NCI-H524 (cell line): ENCODE measurements around the gene CA11.

ENCODE experiments used
- DNase-seq, 2 experiments: peaks; one replicate each; lab custom pipeline; 2025; lab: John Stamatoyannopoulos, UW

The CA11 gene

DNA sequence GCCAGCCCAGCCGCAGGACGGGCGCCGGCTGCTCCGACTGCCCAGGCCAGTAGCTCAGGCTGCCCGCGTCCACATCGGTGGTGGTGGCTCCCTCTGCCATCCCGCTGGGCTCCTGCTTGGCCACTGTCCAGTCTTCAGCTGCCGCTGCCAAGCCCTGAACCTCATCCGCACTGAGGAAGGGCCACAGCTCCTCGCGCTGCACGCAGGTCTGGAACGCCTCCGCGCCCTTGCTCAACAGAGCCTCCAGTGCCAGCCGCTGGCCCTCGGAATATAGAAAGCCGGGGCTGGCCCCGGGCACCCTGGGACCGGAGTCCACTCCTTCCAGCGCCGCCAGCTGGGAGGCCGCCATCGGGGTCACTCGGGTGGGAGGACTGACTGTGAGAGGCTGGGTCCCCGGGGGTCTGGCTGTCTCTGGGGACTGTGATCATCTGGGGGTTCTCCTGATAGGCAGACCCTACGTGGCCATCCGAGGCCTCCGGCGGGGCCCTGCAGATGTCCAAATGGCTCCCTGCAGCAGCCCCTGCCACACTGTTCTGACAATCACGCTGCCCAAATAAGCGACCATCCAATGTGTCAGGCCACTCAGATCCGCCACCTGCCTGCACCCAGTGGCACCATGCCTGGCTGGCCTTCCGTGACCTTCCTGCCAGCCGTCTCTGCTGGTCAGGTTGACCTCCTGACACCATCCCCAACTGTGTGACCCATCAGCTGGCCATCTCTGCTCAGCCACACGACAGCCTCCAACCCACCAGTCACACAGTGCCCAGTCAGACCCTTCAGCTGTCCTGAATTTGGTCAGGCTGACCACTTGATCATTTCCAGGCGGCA is 32.7 kb downstream of the CA11 start:
- DNase-seq = no peak

DNA sequence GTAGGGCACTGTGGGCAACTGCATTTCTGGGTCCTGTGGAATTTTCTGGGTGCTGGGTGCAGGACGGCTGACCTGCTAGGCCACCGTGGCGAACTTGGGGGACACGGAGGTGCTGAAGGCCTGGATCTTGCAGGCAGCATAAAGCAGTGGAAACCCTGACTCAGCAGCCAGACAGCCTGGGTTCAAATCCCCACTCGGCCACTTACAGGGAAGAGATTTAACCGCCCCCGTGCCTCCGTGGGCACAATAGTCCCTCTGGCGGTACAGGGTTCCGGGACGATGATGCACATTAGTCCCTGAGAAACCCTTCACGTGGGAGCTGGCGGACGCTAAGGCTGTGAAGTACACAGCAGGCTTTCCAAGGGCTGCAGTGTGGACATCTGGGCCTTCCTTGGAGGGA is 34.1 kb downstream of the CA11 start:
- DNase-seq = no peak

DNA sequence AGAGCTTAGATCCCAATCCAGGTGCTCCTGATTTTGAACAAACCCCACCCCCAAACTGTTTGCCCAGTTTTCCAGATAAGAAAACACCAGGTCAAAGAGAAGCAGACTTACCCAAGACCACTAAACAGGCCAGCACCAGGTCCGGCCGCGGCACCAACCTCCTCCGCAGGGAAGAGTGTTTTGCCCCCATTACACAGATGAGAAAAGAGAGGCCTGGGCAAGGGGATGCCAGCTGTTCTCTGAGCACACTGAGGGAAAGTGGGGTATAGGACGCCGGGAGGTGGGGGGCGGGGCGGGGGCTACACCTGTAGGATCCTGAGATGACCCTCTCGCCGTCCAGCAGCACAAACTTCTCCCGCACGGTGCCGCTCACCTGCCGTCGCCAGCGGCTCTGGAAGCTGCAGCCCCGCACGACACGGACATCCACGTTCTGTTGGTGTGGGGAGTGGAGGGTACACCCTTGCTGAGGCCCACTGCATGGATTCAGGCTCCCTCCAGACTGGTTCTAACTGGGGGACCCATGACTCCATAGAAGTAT is 36.3 kb downstream of the CA11 start:
- no peak for DNase-seq

DNA sequence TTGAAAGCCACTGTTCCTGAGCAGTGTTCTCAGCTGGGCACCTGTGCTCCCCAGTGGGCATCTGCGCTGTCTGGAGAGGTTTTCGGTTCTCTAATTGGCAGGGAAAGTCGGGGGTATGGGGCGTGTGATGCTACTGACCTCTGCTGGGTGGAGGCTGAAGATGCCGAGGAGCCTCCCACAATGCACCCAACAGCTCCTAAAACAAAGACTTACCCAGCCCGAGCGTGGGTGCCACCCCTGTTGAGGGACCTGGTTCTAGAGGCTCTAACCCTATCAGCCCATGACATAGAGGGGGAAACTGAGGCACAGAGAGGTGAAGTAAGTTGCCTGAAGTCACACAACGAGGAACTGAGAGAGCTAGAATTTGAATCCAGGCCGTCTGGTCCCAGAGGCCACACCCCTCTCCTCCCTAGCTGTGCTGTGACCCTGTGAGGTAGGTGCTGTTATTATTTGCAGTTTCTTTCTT is 37.2 kb downstream of the CA11 start:
- peak; percentile 74 to 90 for DNase-seq

DNA sequence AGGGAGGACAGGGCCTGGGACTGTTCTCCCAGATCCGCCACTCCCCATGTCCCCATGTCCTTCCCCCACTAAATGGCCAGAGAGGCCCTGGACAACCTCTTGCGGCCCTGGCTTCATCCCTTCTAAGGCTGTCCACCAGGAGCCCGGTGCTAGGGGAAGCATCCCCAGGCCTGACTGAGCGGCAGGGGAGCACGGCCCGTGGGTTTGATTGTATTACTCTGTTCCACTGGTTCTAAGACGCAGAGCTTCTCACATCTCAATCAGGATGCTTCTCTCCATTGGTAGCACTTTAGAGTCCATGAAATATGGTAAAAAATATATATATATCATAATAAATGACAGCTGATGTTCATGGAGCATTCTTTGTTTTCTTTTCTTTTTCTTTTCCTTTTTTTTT is 38.6 kb downstream of the CA11 start:
- no peak for DNase-seq

DNA sequence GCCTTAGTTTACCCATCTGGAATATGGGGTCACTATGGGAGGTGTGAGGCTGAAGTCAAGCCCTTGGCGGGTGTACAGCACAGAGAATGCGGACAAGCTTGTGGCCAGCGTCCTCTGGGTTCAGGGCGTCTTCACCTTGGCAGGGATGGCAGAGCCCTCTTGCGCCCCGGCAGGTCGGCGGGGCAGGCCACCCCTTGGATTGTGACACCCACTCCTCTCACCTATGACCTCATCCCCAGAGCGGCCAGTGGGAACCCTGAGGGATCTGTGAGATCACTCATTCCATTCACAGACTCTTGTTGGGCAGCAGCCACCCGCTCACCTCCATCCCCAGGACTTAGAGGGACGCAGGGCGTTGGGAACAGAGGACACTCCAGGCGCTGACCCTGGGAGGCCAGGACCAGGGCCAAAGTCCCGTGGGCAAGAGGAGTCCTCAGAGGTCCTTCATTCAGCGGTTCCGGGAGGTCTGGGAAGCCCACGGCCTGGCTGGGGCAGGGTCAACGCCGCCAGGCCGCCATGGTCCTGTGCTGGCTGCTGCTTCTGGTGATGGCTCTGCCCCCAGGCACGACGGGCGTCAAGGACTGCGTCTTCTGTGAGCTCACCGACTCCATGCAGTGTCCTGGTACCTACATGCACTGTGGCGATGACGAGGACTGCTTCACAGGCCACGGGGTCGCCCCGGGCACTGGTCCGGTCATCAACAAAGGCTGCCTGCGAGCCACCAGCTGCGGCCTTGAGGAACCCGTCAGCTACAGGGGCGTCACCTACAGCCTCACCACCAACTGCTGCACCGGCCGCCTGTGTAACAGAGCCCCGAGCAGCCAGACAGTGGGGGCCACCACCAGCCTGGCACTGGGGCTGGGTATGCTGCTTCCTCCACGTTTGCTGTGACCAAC is 39.3 kb downstream of the CA11 start, which contains the start of gene SPACA4:
Gene SPACA4 (plus strand): TSS at position 280 of the 896 bp plus-strand sequence. CDS start 237 bp downstream, at position 517.
- DNase-seq = no peak

DNA sequence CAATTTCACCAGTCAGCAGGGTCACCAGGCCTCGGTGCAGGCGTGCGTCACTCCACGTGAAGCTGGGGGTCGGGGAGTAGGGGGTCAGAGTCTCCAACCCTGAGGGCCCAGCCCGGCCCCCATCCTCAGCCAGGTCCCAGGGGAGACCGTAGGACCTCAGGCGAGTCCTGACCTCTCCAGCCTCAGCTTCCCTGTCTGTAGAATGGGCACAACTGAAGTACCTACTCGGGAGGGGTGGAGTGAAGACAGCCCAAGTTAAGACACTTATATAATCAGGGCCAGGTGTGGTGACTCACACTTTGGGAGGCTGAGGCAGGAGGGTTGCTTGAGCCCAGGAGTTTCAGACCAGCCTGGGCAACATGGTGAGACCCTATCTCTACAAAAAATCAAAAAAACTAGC is 42.1 kb downstream of the CA11 start:
- DNase-seq = no peak

DNA sequence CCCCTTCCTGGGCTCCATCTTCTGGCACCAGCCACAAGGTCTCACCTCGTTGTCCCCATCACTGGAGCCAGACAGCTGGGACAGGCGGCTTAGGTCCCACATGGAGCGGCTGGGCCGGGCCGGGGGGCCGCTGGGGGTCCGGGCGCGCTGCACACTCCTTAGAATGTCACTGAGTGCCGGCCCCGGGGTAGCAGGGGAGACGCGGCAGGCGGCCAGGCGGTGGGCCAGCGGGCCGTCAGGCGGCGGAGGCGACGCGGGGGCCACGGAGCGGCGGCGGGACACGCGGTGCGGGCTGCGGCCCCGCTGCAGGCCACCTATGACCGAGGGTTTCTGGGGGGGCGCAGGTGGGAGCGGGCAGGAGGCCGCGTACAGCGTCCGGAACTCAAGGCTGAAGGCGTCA is 42.5 kb downstream of the CA11 start:
- no peak for DNase-seq

DNA sequence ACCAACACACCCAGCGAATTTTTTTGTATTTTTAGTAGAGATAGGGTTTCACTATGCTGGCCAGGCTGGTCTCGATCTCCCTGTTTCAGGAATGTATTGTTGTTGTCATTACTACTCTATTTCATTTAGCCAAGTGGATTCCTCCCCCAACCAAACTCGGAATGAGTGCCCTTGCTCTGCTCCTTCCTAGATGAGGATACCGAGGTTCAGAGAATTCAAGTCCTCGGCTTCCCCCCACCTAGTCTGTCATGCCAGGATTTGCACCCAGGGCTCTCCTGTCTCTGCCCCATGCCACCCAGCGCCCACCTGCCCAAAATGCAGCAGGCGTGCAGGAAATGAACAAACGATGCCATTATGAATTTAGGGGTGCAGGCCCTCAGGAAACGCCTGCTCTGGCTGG is 43.0 kb downstream of the CA11 start:
- DNase-seq = no peak

DNA sequence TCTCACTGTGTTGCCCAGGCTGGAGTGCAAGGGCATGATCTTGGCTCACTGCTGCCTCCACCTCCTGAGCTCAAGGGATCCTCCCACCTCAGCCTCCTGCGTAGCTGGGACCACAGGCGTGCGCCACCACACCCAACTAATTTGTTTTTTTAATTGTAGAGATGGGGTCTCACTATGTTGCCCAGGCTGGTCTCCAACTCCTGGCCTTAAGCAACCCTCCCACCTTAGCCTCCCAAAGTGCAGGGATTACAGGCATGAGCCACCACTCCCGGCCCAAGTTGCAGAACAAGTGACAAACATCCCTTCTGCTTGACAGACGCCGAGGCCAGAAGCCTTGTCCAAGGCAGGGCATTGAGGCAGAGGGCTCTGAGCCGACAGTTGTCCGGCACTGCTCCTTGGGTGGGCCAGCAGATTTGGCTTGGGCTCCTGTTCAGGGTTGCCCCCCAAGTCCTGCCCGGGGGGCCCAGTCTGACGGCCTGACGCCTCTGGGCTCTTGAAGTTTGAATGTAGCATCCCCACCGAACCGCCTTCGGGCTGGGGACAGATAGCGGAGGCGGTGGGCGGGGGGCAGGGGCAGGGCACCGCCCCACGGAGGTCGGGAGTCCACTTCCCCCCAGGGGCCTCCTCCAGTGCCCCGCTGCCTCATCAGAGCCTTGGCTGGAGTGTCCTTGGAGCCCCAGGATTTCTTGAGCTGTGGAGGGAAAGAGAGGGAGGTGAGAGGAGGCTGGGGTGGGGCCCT is 45.1 kb downstream of the CA11 start:
- DNase-seq = no peak

DNA sequence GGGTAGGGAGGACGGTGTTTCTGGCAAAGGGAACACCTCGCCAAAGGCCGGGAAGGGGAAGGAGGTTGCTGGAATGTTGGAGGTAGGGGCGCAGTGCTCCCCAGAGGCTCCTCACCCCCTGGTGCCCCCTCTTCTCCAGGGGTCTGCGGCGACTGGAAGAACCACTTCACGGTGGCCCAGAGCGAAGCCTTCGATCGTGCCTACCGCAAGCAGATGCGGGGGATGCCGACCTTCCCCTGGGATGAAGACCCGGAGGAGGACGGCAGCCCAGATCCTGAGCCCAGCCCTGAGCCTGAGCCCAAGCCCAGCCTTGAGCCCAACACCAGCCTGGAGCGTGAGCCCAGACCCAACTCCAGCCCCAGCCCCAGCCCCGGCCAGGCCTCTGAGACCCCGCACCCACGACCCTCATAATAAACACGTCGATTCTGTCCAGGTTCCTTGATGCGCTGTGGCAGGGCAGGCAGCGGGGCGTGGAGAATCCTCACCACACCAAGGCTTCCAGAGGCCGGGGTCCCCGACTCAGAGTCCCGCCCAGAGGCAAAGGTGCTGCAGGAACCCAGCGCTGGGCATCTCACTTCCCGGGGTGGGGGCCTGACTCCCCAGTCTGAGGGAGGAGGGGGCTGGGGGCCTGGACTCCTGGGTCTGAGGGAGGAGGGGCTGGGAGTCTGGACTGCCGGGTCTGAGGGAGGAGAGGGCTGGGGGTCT is 46.8 kb downstream of the CA11 start:
- no peak for DNase-seq

DNA sequence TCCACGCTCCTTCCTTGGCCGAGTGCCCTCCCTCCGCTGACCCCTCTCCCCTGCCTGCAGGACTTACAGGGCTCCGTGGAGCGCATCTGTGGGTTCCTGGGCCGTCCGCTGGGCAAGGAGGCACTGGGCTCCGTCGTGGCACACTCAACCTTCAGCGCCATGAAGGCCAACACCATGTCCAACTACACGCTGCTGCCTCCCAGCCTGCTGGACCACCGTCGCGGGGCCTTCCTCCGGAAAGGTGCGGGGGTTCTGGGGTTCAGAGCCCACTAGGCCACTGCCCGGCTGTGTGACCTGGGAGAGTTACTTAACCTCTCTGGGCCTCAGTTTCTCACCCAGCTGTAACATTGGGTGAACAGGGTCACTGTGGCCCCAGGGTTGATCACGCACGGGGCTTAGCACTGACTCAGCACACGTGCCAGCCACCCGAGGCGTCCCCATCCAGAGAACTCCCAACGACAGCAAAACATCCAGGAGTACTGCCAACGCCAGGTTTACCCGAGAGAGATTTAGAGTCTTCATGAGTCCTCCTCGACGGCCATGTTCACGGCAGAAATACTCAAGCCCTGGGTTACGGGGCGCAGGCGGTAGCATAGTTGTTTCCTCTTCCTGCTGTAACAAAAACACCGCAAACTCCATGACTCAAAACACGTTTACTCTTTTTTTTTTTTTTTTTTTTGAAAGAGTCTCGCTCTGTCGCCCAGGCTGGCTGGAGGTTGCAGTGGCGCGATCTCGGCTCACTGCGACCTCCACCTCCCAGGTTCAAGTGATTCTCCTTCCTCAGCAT is 49.1 kb downstream of the CA11 start:
- DNase-seq = no peak

DNA sequence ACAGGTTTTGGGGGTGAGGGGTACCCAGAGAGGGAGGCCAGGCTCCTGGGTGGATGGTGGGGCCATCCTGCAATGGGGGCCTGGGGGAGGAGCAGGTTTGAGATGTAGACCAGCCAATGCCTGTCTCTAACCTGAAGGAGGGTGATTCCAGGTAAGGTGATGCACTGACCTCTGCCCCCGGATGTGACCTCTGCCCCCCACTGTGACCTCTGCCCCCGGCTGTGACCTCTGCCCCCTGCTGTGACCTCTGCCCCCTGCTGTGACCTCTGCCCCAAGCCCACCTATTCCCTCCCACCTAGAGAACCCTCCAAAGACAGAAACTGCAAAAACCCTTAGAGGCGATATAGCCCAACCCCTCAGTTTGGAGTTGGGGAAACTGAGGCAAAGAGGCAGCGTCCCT is 49.8 kb downstream of the CA11 start:
- DNase-seq = no peak

DNA sequence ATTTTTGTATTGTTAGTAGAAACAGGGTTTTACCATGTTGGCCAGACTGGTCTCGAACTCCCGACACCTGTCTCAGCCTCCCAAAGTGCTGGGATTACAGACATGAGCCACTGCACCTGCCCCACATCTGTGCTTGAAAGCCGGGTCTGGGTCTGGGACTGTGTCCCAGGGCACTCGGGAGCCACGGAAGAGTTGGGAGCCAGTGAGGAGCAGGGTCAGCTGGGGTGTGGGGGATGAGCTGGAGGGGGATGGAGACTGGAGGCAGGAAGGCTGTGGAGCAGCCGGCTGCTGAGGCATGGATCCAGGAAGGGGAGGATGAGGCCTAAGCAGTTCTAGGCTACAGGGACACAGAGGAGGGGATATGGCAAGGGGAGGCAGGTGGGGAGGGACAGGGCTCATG is 50.2 kb downstream of the CA11 start:
- DNase-seq = no peak

DNA sequence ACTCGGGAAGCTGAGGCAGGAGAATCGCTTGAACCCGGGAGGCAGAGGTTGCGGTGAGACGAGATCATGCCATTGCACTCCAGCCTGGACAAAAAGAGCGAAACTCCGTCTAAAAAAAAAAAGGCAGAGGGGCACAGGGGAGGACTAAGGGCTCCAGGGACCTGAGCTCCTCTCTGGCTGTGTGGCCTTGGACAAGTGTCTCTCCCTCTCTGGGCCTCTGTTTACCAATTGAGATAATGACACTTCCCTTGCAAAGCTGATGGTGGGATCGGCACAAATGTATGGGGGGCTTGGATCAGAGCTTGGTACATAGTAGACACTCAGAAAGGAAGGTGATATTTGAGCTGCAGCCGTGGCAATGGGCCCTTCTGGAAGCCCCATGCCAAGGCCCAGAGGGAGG is 50.8 kb downstream of the CA11 start:
- DNase-seq = no peak

DNA sequence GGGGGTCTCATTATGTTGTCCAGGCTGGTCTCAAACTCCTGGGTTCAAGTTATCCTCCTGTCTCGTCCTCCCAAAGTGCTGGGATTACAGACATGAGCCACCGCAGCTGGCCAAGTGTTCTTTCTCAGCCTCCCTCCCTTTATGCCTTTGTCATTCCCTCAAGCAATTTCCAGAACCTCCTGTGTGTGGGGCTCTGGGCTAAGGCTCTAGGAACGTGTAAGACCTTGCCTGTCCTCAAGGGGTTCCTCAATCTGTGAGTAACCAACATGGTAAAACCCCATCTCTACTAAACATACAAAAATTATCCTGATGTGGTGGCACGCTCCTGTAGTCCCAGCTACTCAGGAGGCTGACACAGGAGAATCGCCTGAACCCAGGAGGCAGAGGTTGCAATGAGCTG is 55.0 kb downstream of the CA11 start:
- DNase-seq = peak in 1 of 2 experiments; percentile 40

DNA sequence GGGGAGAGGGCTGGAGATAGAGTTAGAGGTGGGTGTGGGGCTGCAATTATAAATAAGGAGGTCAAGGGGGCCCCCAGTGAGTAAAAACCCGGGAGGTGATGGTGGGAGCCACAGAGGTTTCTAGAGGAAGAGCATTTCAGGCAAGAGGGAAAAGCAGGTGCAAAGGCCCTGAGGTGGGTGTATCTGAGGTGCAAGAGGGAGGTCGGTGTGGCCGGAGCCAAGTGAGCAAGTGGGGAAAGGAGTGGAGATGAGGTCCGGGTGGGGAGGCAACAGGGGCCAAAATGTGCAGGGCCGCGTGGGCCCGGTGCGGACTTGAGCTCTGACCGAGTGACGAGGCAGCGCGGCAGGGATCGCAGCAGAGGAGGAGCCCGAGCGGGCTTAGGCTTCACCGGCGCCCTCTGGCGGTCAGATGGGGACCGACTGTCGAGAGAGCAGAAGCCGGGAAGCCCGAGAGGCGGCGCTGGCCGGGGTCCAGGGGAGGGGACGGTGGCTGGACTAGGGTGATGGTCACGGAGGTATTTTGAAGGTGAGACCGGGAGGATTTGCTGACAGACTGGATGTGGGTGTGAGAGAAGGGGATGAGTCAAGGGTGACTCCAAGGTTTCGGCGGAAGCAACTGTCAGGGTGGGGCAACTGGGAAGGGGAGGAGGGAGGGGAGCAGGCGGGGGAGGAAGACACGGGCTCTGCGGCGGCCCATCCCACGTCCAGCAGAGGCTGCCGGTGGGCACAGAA is 57.2 kb downstream of the CA11 start:
- peak; percentile 54 to 79 for DNase-seq
